HepG2 (cell line): ENCODE results near the gene PDGFRB. TPM values are rescaled to one million over a fixed set of nuclear protein-coding genes. Genes with fewer than 3 reads are reported as not detected.

Experiments used
- EEA1 ChIP-seq: sonication (generic); formaldehyde crosslinking; IDR thresholded peaks from 2 replicates; pipeline ENCODE4 v1.5.1; 2020; ENCODE audit warnings: mild to moderate bottlenecking, missing genetic modification reagents, borderline replicate concordance
- ISX ChIP-seq: sonication (generic); formaldehyde crosslinking; conservative IDR thresholded peaks from 2 replicates; pipeline ENCODE4 v1.5.0; 2020; ENCODE audit warnings: missing genetic modification reagents
- ZBTB40 ChIP-seq, 2 experiments: fragments of 450-650 bp in 1 of 2; sonication (generic) in 1 of 2; formaldehyde crosslinking in 1 of 2; IDR thresholded peaks; 2 replicates each; pipeline versions ENCODE4 v1.6.1 to v1.8.0; 2016 to 2022; ENCODE audit warnings: antibody characterized with exemption in 1 of 2, mild to moderate bottlenecking in 1 of 2, missing genetic modification reagents in 1 of 2
- ZNF280B ChIP-seq: sonication (generic); formaldehyde crosslinking; IDR thresholded peaks from 2 replicates; pipeline ENCODE4 v1.5.0; 2020; ENCODE audit warnings: missing genetic modification reagents, mild to moderate bottlenecking, borderline replicate concordance
- ZNF510 ChIP-seq: sonication (generic); formaldehyde crosslinking; IDR thresholded peaks from 2 replicates; pipeline ENCODE4 v1.4.0; 2020; ENCODE audit warnings: low read depth, mild to moderate bottlenecking, missing genetic modification reagents
- ZNF597 ChIP-seq: sonication (generic); formaldehyde crosslinking; IDR thresholded peaks from 2 replicates; pipeline ENCODE4 v1.5.0; 2020; ENCODE audit warnings: missing genetic modification reagents
- ZNF710 ChIP-seq: sonication (generic); formaldehyde crosslinking; IDR thresholded peaks from 2 replicates; pipeline ENCODE4 v1.5.0; 2020; ENCODE audit warnings: mild to moderate bottlenecking, missing genetic modification reagents, borderline replicate concordance
- polyA plus RNA-seq, 8 experiments: library from polyadenylated mRNA; depleted of rRNA in 3 of 8; stranded (reverse) in 7 of 8; unstranded in 1 of 8; fragments of >200 nt; fragmentation: Illumina TruSeq in 4 of 8; extraction: Trizol in 4 of 8; gene quantifications; 2 replicates each; pipeline versions ENCODE4 v1.2.1 to v1.2.3, GENCODE V29; 2011 to 2016; ENCODE audit warnings: low read depth in 4 of 8, missing spikeins in 1 of 8, mixed read lengths in 1 of 8; ENCODE audit not compliant: insufficient read depth in 1 of 8
- total RNA-seq, 5 experiments: library from RNA; depleted of rRNA; stranded (reverse); fragments of >200 nt; fragmentation: Illumina TruSeq; extraction: Trizol; gene quantifications; 2 replicates each; pipeline ENCODE4 v1.2.3, GENCODE V29; 2016; ENCODE audit warnings: low read depth in 1 of 5

Gene PDGFRB
- total and polyA plus RNA-seq, 2 of the 13 experiments (the other 11 are each of a cell fraction or from before 2014, with no cell fraction given): 4.0 to 21.0 TPM

- TF ChIP-seq ZBTB40 (IDR thresholded peaks at IDR 0.05) (no peak), ZBTB40 (CRISPR knock-in tag; IDR thresholded peaks at IDR 0.05) (no peak), ZNF280B (CRISPR knock-in tag) (no peak), EEA1 (no peak), ZNF510 (CRISPR knock-in tag) (no peak), ZNF710 (0 out of 2 replicates have a peak, but pooled peaks have one; percentile 19), ZNF597 (CRISPR knock-in tag) (no peak), ISX (CRISPR knock-in tag) (0 out of 2 replicates have a peak, but pooled peaks have one; percentile 47)
Observed at GRCh38 chr5:150142185-150142958, 13.3 kb downstream of the PDGFRB start (continued).
